RCC 7860 (cell line): ENCODE measurements around the gene RAB9B.
"Not testable (repeated sequence)": the region's sequence is repeated elsewhere in the genome, so short reads cannot be mapped to it uniquely, and the experiment has no call there.

ENCODE experiments used
- DNase-seq: peaks from one replicate; pipeline ENCODE4 v3.0.0-alpha.2; 2015; ENCODE audit warnings: low spot score
- FAIRE-seq: peaks from 2 replicates; lab custom pipeline; 2012; peaks lifted over from hg19 to GRCh38; lab: Jason Lieb, UNC

The RAB9B gene

GRCh38 chrX:103817101-103817500, 15.0 kb downstream of the RAB9B start:
- not testable (repeated sequence) for FAIRE-seq, DNase-seq

DNA sequence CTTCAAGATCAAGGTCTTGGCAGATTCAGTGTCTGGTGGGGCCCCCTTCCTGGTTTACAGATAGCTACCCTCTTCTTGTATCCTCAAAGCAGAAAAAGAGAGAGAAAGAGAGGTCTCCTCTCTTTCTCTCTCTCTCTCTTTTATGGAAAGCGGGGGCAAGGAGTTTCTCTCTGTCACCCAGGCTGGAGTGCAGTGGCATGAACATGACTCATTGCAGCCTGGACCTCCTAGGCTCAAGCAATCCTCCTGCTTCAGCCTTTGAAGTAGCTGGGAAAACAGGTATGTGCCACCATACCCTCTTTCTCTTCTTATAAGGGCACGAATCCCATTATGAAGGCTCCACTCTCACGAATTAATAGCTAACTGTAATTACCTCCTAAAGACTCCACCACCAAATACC, 20.2 kb downstream of the RAB9B start:
- DNase-seq (no peak), FAIRE-seq (no peak)

DNA sequence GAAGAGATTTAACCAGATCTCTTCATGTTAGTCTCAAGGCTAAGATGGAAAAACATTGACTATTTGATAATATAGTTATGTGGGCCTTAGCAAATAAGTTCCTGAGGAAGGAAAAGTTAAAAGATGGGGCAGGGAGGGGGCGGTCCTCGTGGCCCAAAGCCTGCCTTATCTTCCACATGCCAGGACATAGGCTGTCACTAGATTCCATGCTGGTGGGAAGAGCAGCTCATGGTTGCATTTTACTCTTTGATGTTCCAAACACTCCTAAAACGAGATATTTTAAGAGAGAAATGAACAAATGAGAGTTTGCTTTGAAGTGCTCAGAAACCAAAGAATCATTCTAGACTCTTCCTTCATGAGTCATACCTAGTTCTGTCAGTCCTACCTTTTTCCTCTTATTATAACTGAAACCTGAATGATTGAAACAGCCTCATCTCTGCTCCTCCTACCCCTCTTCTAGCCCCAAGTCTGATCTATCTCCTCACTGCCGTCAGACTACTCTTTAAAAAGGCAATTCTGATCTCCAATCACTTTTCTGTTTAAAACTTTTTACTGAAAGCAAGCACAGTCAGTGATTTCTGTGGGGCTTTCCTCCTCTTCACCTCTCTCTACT, 25.1 kb downstream of the RAB9B start:
- no peak for FAIRE-seq

DNA sequence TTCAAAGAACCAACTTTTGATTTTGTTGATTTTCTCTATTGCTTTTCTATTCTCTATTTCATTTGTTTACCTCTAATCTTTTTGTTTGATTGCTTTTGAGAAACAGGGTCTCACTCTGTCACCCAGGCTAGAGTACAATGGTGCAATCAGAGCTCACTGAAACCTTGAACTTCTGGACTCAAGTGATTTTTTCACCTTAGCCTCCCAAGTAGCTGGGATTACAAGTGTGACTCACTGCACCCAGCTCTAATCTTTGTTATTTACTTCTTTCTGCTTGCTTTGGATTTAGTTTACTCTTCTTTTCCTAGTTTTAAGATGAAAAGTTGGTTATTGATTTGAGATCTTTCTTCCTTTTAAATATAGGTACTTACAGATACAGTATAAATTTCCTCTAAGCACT, 26.2 kb downstream of the RAB9B start:
- DNase-seq = no peak
- FAIRE-seq = no peak

More for the DNA sequence above, 25.1 kb downstream of the RAB9B start:
- no peak for DNase-seq

DNA sequence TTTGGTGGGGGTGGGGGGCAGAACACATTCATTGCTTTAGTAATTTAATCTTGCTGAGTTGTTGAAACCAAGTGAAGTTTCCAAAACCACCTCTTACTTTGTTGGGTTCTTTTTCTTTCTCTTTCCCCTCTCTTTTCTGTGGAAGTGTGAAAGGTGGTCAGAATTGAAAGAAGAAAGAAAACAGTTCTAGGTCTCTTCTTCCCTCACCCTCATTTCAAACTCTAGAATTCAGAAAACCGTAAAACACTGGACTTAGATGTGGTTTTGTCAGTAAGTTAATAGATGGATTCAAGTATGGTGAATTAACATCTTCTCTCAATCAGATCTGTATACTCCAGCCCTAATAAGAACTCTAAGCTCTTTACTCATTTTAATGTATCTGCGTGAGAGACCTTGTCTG, 31.7 kb downstream of the RAB9B start:
- no peak for DNase-seq
- no peak for FAIRE-seq

DNA sequence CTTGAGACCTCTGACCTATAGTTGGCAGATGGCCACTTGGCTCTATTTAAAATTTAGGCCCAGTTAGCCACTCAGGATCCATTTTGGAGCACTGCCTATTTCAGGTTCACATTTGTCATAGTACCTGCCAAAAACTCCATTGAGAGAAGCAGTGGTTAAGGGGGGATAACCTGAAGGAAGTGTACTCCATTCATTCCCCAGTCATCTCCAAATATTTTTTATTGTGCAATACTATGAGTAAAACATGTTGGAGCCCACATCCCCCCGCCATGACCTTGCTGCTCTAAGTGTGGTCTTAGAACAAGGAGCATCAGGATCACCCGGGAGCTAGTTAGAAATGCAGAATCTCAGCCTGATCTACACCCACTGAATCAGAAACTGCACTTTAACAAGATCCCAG, 34.4 kb downstream of the RAB9B start:
- no peak for DNase-seq
- no peak for FAIRE-seq

- no peak for FAIRE-seq
These were observed 37.9 kb downstream of the RAB9B start for GRCh38 chrX:103794119-103794518.

DNA sequence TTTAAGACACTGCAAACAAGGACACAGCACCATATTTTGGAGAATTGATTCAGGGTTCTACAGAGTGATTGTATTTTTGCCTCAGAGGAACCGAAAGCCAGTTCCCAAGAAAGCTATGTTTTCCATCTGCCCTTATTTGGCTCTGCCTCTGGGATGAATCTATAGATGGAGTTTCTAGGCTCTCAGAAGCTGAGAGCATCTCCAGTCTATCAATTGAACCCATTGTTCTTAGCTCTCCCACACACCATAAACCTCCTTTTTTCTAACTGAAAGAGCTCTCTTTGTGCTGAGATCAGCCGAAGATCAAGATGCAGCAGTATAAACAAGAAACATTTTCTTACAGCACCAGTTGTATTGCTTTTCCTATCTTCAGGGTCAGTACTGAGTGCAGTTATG, 38.5 kb downstream of the RAB9B start:
- FAIRE-seq (no peak), DNase-seq (no peak)

More at GRCh38 chrX:103794119-103794518, 37.9 kb downstream of the RAB9B start:
- DNase-seq = no peak

- DNase-seq (no peak), FAIRE-seq (no peak)
These were observed 39.0 kb downstream of the RAB9B start for GRCh38 chrX:103792916-103793544.

GRCh38 chrX:103791826-103792485, 40.1 kb downstream of the RAB9B start:
- FAIRE-seq (no peak), DNase-seq (no peak)

GRCh38 chrX:103791228-103791627, 40.8 kb downstream of the RAB9B start:
- FAIRE-seq (no peak), DNase-seq (no peak)

DNA sequence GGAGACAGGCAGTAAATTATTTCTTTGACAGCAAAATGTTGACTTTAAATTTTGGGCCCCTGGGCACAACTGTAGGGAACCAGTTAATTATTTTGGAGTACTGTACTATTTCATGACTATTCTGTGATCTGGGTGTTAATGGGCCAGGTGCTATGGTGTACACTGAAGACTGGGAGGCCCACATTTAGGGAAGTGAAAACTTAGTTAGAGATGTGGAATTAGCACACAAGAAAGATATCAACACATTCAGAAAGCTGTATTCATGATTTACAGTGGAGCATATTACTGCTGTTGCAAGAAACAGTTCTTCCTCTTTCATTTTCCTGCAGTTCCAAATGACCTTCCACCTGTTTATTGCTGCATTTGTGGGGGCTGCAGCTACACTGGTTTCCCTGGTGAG, 43.1 kb downstream of the RAB9B start:
- DNase-seq = no peak
- no peak for FAIRE-seq

- no peak for FAIRE-seq
- DNase-seq = no peak
These were observed 48.1 kb downstream of the RAB9B start for GRCh38 chrX:103783971-103784370.

DNA sequence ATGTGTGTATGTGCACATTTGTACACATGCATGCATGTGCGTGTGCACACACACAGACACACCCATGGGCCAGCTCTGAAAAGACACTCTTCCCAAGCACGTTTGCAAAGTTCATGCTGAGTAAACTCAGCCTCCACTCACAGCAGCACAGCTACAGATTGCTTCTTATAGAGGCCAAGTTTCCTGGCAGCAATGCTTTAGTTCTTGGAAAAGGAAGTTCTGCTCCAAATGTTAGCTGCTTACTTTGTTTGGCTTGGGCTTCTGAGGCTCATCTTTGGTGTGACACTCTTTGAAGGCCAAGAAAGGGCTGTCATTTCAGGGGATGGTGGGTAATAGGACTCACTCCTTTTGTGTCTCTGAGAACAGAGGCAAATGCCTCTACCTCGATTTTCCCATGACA, 48.9 kb downstream of the RAB9B start:
- DNase-seq (no peak), FAIRE-seq (no peak)

GRCh38 chrX:103782640-103783039, 49.4 kb downstream of the RAB9B start:
- DNase-seq (no peak), FAIRE-seq (no peak)

- FAIRE-seq (no peak), DNase-seq (no peak)
These were observed 50.4 kb downstream of the RAB9B start for GRCh38 chrX:103781706-103782105.

GRCh38 chrX:103781062-103781402, 51.0 kb downstream of the RAB9B start:
- no peak for DNase-seq
- no peak for FAIRE-seq

DNA sequence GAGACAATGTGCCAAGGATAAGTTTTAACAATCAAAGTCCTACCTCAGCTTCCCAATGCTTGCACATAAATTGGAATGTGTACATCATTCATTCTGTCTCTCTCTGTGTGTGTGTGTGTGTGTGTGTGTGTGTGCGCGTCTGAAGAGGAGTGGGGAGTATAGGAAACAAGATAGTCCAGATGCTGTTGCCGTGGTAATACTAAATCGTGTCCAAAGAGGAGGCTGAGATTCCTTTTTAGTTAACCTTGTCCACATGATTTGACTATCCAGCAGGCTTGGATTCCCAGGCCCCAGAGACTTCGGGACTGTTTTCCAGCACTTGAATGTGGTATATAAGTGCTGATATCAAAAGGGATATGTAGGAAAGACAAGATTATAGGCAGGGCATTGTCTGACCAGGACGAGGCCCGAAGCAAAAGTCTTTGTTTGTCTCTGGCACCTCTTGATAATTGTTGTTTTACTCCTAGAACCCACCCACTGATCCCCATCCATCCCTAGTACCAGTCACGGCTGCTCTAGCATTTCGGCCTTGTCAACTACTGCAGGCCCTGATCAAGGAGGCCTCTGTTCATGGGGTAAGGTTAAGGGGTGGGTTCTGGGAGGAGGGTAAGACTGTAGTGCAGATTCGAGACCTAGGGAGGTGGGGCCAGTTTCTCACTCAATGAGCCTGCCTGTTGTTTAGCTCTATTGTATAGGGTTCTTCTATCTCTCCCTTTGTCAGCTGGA, 51.6 kb downstream of the RAB9B start:
- DNase-seq (no peak), FAIRE-seq (no peak)

DNA sequence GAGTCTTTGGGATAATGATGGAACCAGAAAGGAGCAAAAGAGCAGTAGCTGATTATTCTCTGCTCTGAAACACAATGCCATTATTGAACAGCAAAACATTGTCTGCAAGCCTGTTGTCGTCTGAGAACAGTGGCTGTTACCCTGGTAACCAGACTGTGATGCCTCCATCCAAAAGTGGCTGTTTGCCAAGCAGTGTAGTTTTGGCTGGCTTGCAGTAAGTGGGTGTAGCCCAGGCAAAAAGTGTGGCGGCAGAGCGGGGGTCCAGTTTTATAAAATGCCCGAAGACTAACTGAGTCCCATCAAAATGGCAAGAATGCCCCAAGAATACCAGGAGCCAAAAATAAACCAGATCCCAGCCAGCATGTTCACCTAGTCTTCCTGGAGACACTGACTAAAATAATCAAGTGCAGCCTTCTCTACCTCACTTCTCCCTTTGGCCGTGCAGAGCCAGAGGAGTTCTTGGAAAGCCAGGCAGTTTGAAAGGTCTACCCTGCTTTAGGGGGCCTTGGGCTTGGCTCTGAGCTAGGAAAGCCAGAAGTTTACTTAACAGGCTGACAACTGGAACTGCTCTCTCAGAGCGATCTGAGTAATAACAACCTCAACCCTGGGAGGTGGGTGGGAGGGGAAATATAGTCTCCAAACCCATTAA, 52.8 kb downstream of the RAB9B start:
- DNase-seq = no peak
- FAIRE-seq = no peak

DNA sequence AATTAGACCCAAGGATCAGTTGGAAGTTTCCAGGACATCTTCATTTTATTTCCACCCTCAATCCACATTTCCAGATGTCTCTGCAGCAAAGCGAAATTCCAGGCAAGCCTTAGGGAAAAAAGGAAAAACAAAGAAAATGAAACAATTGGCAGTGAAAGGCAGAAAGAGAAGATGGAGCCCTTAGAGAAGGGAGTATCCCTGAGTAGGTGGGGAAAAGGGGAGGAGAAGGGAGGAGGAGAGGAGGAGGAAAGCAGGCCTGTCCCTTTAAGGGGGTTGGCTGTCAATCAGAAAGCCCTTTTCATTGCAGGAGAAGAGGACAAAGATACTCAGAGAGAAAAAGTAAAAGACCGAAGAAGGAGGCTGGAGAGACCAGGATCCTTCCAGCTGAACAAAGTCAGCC, 55.5 kb downstream of the RAB9B start, which contains the start of gene PLP1:
Gene PLP1 (plus strand): TSS at position 295 of the 400 bp plus-strand sequence. CDS start 156 bp downstream, outside the sequence.
- no peak for DNase-seq
- no peak for FAIRE-seq

GRCh38 chrX:103774070-103774642, 57.9 kb downstream of the RAB9B start:
- FAIRE-seq (no peak), DNase-seq (no peak)
